ENCODE measurements around the gene OR10C1.
"Not testable (repeated sequence)": the region's sequence is repeated elsewhere in the genome, so short reads cannot be mapped to it uniquely, and the experiment has no call there.

OR10C1 gene, protein sequence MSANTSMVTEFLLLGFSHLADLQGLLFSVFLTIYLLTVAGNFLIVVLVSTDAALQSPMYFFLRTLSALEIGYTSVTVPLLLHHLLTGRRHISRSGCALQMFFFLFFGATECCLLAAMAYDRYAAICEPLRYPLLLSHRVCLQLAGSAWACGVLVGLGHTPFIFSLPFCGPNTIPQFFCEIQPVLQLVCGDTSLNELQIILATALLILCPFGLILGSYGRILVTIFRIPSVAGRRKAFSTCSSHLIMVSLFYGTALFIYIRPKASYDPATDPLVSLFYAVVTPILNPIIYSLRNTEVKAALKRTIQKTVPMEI

DNA sequence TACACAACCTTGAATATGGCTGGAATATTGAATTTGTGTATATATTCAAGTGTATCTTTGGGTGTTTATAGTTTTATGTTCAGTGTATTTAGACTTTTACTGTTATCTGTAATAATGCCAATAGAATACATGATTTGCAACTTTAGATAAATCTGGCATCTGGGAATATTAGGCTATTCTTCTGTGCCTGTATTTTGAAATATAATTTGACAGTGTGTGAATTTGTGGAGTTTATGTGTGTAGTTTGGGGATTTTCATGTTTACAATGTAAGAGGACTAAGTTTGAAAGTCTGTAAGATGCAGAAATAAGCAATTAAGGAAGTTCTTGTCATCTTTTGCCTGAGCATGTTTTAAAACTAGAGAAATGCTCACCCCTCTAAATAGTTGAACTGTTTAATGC, at the start of gene OR10C1:
OR10C1 (plus strand) TSS at position 301 of the 400 bp plus-strand sequence. CDS start 710 bp downstream, outside the sequence.
- DNase-seq = no peak

DNA sequence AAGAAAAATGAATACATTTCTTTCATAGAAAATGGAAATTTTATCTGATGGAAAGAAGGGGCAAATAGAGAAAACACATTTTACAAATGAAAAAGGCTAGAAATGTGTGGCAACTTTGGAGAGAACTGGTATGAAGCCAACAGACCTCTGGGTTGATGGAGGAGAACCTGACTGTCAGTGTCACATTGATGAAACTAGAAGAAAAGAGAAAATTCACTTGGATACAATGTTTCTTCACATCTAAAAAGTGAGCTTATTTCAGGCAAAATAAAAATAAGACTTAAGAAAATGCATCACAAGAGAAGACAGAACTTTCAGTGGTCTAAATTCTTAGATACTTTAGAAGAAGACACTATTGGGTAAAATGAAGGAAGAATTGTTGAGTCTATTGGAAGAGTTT, 43.8 kb upstream of the OR10C1 start, which contains the start of gene OR12D2:
OR12D2 (plus strand) TSS at position 301 of the 400 bp plus-strand sequence. CDS start 1,069 bp downstream, outside the sequence.
- DNase-seq = no peak

DNA sequence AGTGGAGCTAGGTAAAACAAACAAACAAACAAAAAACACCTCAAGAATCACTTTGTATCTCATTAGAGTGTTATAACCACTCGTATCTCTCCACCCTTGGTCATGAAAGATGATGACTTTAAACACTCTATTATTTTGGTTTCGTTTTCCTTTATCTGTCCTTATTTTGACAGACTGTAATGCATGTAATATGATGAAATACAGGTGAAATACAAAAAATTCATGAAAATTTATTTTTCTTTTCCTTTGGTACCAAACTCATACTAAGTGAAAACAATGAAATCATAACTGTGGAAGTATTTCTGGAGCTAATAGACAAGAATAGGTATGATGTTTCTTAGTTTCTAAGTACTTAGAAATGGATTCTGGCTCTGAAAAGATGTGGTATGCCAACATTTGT, 39.6 kb upstream of the OR10C1 start:
- DNase-seq = no peak

DNA sequence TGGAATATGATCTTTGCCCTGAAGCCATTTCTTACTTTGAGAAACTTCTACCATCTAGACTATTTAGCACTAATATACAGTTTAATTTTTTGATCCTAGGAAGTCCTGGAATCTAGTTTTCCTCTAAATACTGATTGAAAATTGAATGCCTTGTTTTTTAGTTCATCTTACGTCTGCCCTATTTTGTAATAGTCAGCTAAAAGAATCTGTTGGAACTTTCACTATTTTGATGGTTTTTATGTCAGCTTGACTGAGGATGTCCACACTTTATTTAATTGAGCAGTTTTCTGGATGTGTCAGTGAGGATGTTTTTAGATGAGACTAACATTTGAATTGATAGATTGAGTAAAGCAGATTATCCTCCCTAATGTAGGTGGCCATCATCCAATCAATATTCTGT, 35.3 kb upstream of the OR10C1 start:
- no peak for DNase-seq

DNA sequence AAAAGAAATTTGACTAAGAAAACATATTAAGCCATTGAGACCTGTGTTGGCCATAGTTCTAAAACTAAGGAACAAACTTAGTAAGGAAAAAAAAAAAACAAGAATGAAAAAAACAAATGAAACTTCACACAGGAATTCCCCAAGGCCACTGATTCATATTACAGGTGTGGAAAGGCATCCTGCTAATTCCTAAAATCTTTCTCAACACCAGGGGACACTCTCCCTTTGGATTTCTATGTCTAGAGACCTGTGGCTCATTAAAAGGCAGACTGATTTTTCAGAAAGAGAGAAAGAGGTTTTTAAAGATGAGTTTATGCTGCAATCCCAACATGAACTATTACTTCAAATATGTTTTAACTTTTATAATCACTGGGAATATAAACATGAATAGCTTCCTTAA, 24.5 kb upstream of the OR10C1 start, which contains the start of gene OR12D1:
OR12D1 (plus strand) TSS at position 341 of the 400 bp plus-strand sequence.
- DNase-seq = no peak

DNA sequence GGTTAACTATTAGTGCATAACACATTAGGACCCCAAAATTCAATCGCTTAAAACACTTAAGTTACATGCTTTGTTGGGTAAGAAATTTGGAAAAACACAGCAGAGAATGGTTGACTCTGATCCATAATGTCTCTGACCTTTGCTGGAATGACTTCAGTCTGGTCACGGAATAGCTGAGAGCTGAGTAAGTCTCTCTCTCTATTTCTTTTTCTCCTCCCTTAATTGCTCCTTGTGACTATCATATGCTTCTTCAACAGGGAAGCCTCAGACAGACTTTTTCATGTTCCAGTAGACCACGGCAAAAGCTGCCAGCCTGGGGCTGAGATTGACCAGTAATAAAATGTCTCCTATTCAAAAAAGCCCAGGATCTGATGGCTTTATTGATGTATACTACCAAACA, 19.6 kb upstream of the OR10C1 start:
- DNase-seq = no peak

DNA sequence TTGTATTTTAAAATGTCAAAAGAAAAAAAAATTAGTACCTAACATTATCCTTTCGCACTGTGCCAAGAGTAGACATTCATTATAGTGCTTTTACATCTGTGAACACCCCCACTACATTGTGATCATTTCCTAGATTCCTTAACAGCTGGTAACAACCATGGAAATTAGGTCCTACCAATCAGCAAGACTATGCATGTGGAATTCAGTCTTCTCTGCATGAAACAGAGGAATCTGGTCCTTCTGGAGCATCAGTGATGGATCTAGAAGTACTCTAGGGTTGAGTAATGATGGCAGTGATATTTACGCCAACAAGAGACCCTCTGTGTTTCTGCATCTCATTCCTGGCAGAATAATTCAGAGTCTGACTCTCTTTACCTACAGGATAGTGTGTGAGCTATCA, 14.9 kb upstream of the OR10C1 start:
- no peak for DNase-seq

DNA sequence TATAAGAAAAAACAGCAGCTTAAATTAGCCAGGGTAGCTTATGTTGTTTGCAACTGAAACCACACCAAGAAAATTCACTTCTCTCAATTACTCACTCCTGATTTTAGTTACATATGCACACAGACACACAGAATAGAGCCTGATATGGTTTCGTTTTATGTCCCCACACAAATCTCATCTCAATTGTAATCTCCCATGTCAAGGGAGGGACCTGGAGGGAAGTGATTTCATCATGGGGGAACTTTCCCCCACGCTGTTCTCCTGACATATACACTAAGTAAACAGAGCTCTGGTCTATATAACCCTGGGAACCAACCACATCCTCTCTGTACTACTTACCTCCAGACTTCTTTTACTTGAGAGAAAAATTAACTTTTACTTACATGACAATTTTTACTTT, 14.5 kb upstream of the OR10C1 start:
- DNase-seq = no peak

DNA sequence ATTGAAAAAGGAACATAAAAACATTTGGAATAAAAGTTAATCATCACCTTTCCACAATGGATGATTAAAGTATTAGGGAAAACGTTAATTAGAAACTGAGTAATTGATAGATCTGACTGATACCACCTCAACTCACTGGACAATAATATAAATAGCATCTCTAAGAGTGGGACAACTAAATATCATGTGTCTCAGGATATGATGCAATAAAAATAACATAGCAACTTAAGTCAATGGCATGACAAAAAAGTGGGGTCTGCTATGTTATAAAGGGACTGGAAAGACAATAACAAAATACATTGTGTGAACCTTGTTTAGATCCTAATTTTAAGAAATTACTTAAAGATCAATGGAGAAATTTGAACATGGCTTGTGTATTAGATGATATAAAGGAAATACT, 14.0 kb upstream of the OR10C1 start:
- DNase-seq = no peak

DNA sequence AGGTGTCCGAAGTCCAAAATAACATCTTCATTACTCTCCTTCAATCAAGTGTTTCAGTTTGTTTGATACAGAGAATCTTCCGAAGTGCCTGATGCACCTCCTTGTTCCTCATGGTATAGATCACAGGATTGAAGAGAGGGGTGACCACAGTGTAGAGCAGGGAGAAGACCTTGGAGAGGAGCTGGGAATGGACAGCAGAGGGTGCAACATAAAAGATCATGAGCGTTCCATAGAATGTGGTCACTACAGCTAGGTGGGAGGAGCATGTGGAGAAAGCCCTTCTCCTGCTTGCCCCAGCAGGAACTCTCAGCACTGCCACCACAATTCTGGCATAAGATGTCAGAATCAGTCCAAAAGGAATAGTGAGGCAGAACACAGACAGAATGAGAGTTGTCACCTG, 12.5 kb upstream of the OR10C1 start:
- DNase-seq = no peak

DNA sequence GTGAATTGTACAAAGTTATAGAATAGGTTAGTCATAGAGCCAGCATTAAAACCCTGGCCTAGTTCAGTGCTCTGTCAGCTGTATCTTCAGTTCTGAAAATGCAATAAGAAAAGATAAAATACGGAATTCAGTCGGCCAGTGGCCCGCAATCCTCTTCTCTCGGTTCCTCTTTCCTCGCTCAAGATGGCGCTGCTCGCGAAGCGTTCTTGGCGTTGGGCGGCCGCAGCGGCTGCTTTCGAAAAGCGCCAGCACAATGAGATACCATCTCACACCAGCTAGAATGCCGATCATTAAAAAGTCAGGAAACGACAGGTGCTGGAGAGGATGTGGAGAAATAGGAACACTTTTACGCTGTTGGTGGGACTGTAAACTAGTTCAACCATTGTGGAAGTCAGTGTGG, 2.4 kb upstream of the OR10C1 start:
- not testable (repeated sequence) for DNase-seq

DNA sequence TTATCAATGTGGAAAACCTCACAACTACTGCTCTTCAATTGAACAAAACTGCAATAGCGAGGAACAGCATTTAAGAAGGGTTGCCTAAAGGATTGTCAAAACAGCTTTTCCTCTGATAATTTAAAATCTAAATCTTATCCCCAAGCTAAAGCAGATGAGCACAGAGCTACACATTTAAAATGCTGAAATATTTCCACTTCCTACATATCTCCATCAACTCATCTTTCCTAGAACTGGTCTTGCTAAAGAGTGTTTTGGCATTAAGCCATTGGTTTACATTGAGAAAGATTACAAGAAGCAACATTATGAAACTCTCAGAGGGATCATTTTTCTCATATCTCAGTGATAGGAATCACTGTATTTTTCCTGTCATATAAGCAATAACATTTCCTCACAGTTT, 3.6 kb downstream of the OR10C1 start:
- no peak for DNase-seq

DNA sequence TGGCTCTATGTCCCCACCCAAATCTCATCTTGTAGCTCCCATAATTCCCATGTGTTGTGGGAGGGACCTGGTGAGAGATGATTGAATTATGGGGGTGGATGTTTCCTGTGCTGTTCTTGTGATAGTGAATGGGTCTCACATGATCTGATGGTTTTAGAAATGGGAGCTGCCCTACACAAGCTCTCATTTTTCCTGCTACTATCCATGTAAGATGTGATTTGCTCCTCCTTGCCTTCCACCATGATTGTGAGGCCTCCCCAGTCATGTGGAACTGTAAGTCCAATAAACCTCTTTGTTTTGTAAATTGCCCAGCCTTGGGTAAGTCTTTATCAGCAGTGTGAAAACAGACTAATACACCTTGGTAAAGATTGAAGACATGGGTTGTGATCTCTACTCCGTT, 4.9 kb downstream of the OR10C1 start:
- not testable (repeated sequence) for DNase-seq

DNA sequence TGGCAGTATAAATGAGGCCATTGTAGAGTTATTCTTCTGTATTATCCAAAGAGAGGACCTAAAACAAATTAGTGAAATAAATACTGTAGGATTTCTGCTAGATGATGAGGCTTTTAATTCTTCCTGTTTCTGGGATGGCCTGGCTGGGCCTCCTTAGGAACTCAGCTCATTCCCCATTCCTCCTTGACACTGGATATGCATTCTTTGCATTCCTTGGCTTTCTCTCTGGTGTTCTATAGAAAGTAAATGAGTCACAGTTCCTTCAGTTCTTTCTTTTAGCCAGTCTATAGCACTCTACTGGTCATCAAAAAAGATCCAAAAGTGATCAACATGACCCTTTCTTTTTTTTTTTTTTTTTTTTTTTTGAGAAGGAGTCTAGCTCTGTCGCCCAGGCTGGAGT, 8.6 kb downstream of the OR10C1 start:
- no peak for DNase-seq

DNA sequence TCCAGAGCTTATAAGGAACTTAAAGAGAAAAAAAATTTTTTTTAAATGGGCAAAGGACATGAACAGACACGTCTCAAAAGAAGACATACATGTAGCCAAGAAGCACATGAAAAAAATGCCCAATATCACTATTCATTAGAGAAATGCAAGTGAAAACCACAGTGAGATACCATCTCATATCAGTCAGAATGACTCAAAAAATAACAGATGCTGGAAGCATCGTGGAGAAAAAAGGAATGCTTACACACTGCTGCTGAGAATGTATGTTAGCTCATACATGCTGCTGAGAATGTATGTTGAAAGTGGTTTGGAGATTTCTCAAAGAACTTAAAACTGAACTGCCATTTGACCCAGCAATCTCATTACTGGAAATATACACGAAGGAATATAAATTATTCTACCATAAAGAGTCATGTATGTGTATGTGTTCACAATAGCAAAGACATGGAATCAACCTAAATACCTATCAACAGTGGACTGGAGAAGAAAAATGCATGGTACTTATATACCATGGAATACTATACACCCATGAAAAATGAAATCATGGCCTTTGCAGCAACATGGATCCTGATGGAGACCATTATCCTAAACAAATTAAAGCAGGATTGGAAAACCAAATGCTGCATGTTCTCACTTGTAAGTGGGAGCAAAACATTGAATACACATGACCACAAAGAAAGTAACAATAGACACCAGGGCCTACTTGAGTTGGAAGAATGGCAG, 12.5 kb downstream of the OR10C1 start:
- DNase-seq = no peak

DNA sequence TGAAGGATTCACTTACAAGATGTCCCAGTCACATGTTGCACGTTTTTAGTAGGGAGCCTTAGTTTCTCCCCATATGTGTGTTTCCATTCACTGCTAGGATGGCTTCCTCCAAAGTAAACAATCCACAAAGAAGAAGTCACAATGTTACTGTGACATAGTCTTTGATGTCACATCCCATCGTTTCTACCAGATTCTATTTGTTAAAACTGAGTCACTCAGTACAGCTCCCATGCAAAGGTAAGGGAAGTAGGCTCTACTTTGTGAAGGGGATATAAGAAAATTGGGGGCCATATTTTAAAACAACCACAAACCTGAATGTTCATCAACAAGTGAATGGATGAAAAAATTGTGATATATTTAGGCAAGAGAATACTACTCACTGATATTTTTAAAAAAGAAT, 17.9 kb downstream of the OR10C1 start, which contains the start of the genes OR11A1 and OR2H1:
OR11A1 (minus strand) TSS at position 101 of the 400 bp plus-strand sequence. CDS start 29,430 bp downstream, outside the sequence.
OR2H1 (plus strand) TSS at position 185 of the 400 bp plus-strand sequence. CDS start 4,615 bp downstream, outside the sequence.
- no peak for DNase-seq

DNA sequence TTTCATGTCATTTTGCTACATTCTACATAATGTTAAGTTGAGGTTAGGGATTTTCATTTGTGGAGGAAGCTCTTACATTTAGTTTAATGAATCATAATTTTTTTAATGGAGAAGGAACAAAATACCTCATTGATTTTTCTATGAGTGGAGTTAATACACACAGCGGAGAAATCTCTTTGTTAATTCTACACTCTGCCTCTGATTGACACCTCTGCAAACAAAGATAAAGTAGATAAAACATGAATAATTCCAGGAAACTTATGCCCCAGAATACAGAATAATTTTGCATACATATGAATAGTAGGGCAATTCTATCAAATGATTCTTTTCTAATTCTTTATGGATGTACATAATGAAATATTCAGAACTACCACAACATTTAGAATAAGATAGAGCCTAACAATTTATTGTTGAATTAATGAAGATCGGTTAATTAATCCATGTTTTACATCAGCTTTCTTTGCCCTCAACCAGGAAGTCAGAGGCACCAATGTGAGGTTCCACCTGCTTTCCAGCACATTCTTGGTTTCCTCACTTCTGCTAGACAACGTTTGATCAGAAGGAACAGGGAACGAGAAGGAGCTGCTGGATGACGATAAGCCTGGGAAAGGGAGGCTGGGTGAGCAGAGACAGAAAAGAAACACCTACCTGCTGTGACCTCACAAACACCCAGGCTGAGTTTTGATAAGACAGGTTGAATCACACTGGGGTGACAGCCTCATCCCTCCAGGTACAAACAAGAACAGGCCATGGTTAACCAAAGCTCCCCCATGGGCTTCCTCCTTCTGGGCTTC, 22.1 kb downstream of the OR10C1 start:
- DNase-seq = no peak

DNA sequence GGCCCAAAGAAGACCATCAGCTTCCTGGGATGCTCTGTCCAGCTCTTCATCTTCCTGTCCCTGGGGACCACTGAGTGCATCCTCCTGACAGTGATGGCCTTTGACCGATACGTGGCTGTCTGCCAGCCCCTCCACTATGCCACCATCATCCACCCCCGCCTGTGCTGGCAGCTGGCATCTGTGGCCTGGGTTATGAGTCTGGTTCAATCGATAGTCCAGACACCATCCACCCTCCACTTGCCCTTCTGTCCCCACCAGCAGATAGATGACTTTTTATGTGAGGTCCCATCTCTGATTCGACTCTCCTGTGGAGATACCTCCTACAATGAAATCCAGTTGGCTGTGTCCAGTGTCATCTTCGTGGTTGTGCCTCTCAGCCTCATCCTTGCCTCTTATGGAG, 22.9 kb downstream of the OR10C1 start:
- DNase-seq = no peak

DNA sequence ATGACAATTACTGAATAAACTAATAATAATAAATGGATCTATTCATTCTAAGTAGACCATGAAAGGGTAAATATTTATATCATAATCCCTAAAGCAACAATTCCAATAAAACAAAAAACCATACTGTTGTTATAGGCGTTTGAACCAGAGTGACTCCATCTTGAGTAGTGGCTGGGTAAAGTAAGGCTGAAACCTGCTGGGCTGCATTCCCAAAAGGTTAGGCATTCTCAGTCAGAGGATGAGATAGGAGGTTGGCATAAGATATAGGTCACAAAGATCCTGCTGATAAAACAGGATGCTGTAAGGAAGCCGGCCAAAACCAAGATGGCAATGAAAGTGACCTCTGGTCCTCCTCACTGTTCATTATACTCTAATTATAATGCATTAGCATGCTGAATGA, 26.2 kb downstream of the OR10C1 start:
- no peak for DNase-seq

DNA sequence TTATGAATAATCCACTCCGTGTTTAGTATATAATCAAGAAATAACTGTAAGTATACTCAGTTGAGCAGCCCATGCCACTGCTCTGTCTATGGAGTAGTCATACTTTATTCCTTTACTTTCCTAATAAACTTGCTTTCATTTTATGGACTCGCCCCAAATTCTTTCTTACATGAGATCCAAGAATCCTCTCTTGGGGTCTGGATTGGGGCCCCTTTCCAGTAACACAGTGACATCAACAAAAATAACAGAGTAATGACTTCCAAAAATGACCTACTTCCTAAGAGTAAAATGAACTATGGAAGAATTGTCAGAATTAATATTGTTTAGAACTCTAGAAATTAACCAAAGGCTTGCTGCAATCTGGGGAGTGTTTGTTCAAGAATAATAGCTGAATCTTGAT, 26.7 kb downstream of the OR10C1 start:
- DNase-seq = no peak

DNA sequence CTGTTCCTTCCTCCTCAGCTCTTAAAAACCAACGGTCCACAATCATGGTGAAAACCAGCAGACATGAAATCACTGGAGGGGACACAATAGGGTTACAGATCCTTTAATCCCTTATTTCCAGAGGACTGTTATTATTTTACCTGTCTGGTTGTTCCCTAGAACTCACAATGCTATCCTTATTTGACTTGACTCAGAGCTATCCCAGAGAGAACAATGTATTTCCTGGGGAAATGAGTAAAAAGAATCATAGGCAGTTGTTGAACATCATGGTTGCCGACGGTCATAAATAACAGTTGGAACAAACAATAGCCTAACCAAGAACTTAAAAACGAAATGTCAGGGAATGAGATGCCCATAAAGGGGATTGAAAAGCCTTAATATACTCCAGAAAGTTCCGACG, 27.1 kb downstream of the OR10C1 start:
- no peak for DNase-seq

DNA sequence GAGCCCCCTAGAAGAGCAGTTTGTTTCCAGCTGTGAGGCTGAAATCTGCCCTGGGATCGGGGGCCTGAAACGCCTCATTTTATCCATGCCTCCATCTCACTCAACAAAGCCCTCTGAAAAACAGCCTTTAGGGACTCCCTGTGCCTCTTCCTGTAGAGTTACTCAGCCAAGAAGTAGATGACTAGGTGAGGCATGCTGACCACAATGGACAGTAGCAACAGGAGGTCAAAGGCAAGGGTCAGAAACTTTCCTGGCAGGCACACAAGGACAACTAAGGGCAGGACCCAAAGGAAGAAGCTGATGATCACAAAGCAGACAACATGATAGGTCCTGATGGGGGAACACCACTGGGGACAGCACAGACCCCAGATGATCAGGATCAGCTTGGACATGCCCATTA, 35.9 kb downstream of the OR10C1 start:
- DNase-seq = no peak

DNA sequence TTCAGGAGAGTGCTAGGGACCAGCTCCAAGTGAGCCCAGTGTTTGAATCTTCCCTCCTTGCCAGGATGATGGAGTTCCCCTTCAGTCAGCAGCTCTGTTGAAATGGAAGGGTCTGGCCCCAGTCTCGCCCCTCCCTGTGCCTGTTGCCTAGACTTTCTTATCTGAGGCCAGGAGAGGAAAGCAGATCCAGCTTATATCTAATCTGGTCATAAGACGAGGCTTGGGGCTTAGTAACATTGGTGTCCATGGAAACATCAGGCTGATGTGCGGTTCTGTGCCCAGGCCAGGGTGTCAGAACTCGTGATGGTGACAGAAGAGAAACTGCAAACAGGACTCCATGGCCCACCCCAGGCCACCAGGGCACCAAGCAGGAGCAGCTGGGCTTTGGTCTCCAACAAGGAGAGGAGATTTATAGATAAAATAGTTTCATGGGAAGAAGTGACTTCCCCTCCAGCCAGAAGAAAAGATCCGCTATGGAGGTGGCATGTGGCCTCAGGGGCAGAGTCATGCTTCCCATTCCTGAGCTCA, 38.9 kb downstream of the OR10C1 start:
- no peak for DNase-seq

Measured in inflammatory macrophage treated with lipopolysaccharide for 4 hours (primary cell).